HFFc6 (cell line): ENCODE measurements around the gene FBXL14. TPM values are rescaled to one million over a fixed set of nuclear protein-coding genes. Genes with fewer than 3 reads are reported as not detected.

ENCODE experiments used
- DNase-seq: peaks from one replicate; pipeline ENCODE4 v3.0.0-alpha.2; 2018
- H3K27ac Mint-ChIP-seq: 2 replicates; pipeline ENCODE4 v1.8.0; 2020; ENCODE audit warnings: mild to moderate bottlenecking, mixed read lengths
- H3K27me3 Mint-ChIP-seq: 2 replicates; pipeline ENCODE4 v1.8.0; 2021; ENCODE audit warnings: mild to moderate bottlenecking, moderate library complexity, mixed read lengths; ENCODE audit not compliant: insufficient read depth
- H3K36me3 Mint-ChIP-seq: 2 replicates; pipeline ENCODE4 v1.8.0; 2021; ENCODE audit warnings: low read depth, mixed read lengths
- H3K4me1 Mint-ChIP-seq: 2 replicates; pipeline ENCODE4 v1.8.0; 2020; ENCODE audit warnings: low read depth, mixed read lengths
- H3K4me3 Mint-ChIP-seq: 2 replicates; pipeline ENCODE4 v1.8.0; 2020; ENCODE audit warnings: mild to moderate bottlenecking, moderate library complexity, mixed read lengths
- H3K9me3 Mint-ChIP-seq: 2 replicates; pipeline ENCODE4 v1.8.0; 2020; ENCODE audit warnings: mild to moderate bottlenecking, mixed read lengths
- total RNA-seq, 6 experiments: library from RNA; stranded (reverse); fragmentation: NEBNext Ultra II Directional; extraction: Animal tissue kit (Norgen Biotek cat#: 25700); gene quantifications; 2 replicates in 1 of 6; 3 replicates in 5 of 6; pipeline ENCODE4 v1.2.3, GENCODE V29; 2021
- TF ChIP-seq, protein P1 (sequence below): fragments of 200-600 bp; sonication (generic); IDR thresholded peaks from 2 replicates; pipeline ENCODE4 v1.5.0; 2021; ENCODE audit warnings: antibody characterized with exemption, mild to moderate bottlenecking

Gene FBXL14
- total RNA-seq, 6 experiments from 2014 or later, result 5.2 to 6.5 (median 5.4) TPM

DNA sequence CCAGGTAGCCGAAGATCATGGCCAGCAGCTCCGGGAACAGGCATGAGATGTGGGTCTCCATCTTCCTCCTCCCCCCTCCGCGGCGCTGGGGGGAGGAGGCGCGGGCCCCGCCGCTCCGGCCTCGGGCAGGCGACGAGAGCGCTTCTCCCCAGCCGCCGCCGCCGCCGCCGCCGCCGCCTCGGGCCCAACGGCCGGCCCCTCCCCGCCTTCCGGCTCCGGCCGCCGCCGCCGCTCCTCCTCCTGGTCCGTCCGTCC lies 448 bp downstream of the FBXL14 start:
- peaks cover 19% of the 10 kb centered on the region for H3K27me3 Mint-ChIP-seq
- H3K9me3 Mint-ChIP-seq, result no peaks in the 10 kb centered on the region
- H3K4me3 Mint-ChIP-seq, result peak overlapping the region; percentile 86
- peaks cover 33% of the 10 kb centered on the region for H3K36me3 Mint-ChIP-seq
- TF ChIP-seq, protein P1, sequence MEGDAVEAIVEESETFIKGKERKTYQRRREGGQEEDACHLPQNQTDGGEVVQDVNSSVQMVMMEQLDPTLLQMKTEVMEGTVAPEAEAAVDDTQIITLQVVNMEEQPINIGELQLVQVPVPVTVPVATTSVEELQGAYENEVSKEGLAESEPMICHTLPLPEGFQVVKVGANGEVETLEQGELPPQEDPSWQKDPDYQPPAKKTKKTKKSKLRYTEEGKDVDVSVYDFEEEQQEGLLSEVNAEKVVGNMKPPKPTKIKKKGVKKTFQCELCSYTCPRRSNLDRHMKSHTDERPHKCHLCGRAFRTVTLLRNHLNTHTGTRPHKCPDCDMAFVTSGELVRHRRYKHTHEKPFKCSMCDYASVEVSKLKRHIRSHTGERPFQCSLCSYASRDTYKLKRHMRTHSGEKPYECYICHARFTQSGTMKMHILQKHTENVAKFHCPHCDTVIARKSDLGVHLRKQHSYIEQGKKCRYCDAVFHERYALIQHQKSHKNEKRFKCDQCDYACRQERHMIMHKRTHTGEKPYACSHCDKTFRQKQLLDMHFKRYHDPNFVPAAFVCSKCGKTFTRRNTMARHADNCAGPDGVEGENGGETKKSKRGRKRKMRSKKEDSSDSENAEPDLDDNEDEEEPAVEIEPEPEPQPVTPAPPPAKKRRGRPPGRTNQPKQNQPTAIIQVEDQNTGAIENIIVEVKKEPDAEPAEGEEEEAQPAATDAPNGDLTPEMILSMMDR, result no peak
- peaks cover 80% of the 10 kb centered on the region for H3K4me1 Mint-ChIP-seq
- DNase-seq, result no peak
- H3K27ac Mint-ChIP-seq, result no peak overlapping the region

DNA sequence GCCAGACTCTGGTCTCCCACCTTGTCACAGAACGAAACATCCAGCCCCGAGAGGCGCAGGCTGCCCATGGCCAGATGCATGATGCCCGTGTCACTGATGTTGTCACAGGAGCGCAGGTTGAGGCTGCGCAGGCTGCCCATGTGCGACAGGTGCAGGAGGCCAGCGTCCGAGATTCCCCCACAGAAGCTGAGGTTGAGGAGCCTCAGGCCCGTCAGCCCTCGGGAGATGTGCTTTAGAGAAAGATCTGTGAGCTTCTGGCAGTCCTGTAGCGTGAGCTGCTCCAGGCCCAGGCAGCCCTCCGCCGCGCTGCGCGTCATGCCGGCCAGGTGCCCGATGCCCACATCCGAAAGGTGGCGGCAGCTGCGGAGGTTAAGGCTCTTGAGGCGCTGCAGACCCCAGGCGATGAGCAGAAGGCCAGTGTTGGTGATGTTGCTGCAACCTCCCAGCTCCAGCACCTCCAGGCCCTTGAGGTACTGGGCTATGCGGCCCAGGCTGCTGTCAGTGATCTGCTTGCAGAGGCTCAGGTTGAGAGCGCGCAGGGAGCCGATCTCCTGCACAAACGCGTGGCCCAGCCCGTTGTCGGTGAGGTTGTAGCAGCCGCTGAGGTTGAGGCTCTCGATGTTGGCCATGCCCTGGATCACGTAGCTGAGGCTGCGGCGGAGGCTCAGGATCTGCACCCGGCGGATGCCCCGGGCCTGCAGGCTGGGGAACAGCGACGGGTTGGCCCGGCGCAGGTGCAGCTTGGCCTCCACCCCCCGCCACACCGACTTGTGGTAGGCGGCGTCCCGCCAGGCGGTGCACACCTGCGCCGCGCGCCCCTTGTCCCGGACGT lies 991 bp downstream of the FBXL14 start:
- peaks cover 33% of the 10 kb centered on the region for H3K36me3 Mint-ChIP-seq
- peak; percentile 35 for DNase-seq
- TF ChIP-seq, protein P1, result no peak
- peaks cover 80% of the 10 kb centered on the region for H3K4me1 Mint-ChIP-seq
- peaks cover 23% of the 10 kb centered on the region for H3K27me3 Mint-ChIP-seq
- peak overlapping the region; percentile 86 for H3K4me3 Mint-ChIP-seq
- no peaks in the 10 kb centered on the region for H3K9me3 Mint-ChIP-seq
- peak overlapping the region; percentile 81 for H3K27ac Mint-ChIP-seq

DNA sequence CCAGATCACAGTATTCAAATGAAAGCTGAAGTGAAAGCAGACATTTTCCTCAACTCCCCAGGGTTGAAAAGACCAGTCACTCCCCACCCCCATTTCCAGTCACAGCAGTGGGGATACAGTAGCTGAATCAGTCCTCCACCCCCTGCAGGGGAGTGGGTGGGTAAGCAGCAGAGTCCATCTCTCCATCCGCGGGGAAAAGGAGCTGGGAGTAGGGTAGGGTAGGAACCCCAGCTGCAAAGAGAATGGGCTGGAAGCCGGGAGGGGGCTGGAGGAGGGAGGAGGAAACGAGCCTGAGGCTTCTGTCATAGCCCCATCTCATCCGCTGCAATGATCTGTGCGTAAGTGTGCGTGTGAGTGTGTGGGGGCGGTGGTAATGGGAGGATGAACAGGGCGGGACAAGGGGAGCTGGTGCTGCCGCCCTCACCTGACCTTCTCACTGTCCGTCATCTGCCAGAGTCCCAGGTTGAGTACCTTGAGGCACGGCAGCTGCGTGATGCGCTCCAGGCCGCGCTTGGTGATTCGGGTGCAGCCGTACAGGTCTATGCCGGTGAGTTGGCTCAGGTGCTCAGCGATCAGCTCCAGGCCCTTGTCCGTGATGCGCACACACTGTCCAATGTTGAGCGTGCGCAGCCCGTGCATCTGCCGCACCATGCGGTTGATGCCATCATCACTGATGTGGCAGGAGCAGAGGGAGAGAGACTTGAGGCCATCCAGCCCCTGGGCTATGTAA lies 1.8 kb downstream of the FBXL14 start:
- peaks cover 30% of the 10 kb centered on the region for H3K36me3 Mint-ChIP-seq
- DNase-seq, result peak; percentile 59
- peak overlapping the region; percentile 81 for H3K27ac Mint-ChIP-seq
- H3K27me3 Mint-ChIP-seq, result peaks cover 24% of the 10 kb centered on the region
- no peaks in the 10 kb centered on the region for H3K9me3 Mint-ChIP-seq
- peaks cover 83% of the 10 kb centered on the region for H3K4me1 Mint-ChIP-seq
- TF ChIP-seq, protein P1, result 0 out of 2 replicates have a peak, but pooled peaks have one; percentile 37
- peak overlapping the region; percentile 86 for H3K4me3 Mint-ChIP-seq

DNA sequence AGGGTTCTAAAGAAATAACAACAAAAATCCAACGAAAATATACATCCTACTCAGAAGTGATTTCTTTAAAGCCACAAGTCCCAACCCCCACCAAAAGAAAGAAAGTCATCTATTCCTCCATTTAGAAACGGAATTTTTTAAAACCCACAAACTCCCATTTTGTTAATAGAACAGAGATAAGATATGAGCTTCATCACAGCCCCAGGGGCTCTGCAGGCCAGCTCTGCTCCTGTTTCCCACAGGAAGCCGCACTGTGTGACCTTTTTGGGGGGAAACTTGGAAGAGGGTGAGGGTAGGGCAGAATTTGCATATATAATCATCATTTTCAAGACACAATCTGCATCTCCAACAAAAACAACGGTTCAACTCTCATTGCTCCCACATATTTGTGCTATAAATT lies 2.8 kb downstream of the FBXL14 start:
- Mint-ChIP-seq H3K27me3 (peaks cover 24% of the 10 kb centered on the region), H3K4me1 (peaks cover 86% of the 10 kb centered on the region), H3K4me3 (peak overlapping the region; percentile 86), H3K36me3 (peaks cover 30% of the 10 kb centered on the region), H3K9me3 (no peaks in the 10 kb centered on the region), H3K27ac (peak overlapping the region; percentile 81)
- no peak for DNase-seq
- TF ChIP-seq, protein P1, result no peak

DNA sequence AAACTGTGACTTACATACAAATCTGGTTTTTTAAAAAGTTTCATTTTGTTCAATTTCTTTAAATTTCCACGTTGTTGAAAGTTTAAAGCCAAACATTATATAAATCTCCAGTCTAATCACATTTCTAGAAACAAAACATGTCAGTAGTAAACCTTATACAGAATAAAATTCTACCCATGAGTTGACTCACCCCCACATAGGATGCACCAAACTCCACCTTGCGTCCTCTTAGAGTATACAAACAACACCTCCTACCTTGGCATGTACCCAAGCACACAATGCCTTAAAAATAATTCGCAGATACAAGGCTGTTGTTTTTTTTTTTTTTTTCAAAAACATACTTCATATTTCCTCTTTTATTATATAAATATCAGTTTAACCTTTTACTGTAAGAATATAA lies 3.3 kb downstream of the FBXL14 start:
- TF ChIP-seq, protein P1, result peak; percentile 35; the same call in 1 of the 2 replicates
- H3K36me3 Mint-ChIP-seq, result peaks cover 30% of the 10 kb centered on the region
- H3K4me1 Mint-ChIP-seq, result peaks cover 84% of the 10 kb centered on the region
- H3K4me3 Mint-ChIP-seq, result peak overlapping the region; percentile 86
- peak overlapping the region; percentile 71 for H3K27ac Mint-ChIP-seq
- H3K9me3 Mint-ChIP-seq, result no peaks in the 10 kb centered on the region
- peaks cover 24% of the 10 kb centered on the region for H3K27me3 Mint-ChIP-seq
- peak; percentile 55 for DNase-seq
